Activated CD8-positive, alpha-beta memory T cell treated with anti-CD3 and anti-CD28 coated beads for 48 hours (primary cell): ENCODE results near the gene FN3KRP.
"Not testable (repeated sequence)": the region's sequence is repeated elsewhere in the genome, so short reads cannot be mapped to it uniquely, and the experiment has no call there.

Source experiments
- DNase-seq, 3 experiments: peaks; one replicate each; pipeline ENCODE4 v3.0.0-alpha.2; 2020; ENCODE audit warnings: low read depth in 2 of 3, low spot score in 2 of 3

The FN3KRP gene

GRCh38 chr17:82740906-82741759 is 24.6 kb downstream of the FN3KRP start:
- DNase-seq: no peak

GRCh38 chr17:82743344-82744219 is 27.1 kb downstream of the FN3KRP start:
- no peak for DNase-seq

- DNase-seq: not testable (repeated sequence)
Measured at GRCh38 chr17:82744736-82745135, 28.2 kb downstream of the FN3KRP start.

- DNase-seq: no peak
Measured at GRCh38 chr17:82745524-82745923, 29.0 kb downstream of the FN3KRP start.

GRCh38 chr17:82748756-82749155 is 32.2 kb downstream of the FN3KRP start:
- DNase-seq: no peak

- DNase-seq: no peak
Measured at GRCh38 chr17:82750241-82750908, 33.9 kb downstream of the FN3KRP start.

GRCh38 chr17:82751171-82751570 is 34.7 kb downstream of the FN3KRP start:
- DNase-seq: no peak

- DNase-seq: peak; percentile 73 to 78 (median 74)
Measured at GRCh38 chr17:82751571-82752370, 35.3 kb downstream of the FN3KRP start, which contains the start of gene TBCD. Gene TBCD (plus strand): TSS chr17:82752065. CDS start chr17:82752194, 129 bp downstream.

- DNase-seq: no peak
Measured at GRCh38 chr17:82752371-82753200, 36.1 kb downstream of the FN3KRP start.

- no peak for DNase-seq
Measured at GRCh38 chr17:82753201-82753464, 36.6 kb downstream of the FN3KRP start.

- DNase-seq: no peak
Measured at GRCh38 chr17:82754297-82755208, 38.0 kb downstream of the FN3KRP start.

GRCh38 chr17:82756166-82756565 is 39.7 kb downstream of the FN3KRP start:
- no peak for DNase-seq

GRCh38 chr17:82765371-82765770 is 48.9 kb downstream of the FN3KRP start:
- DNase-seq: no peak

GRCh38 chr17:82767041-82767754 is 50.7 kb downstream of the FN3KRP start:
- DNase-seq: peak in 1 of 3 experiments; percentile 47

- no peak for DNase-seq
Measured at GRCh38 chr17:82769041-82769440, 52.5 kb downstream of the FN3KRP start.

- DNase-seq: no peak
Measured at GRCh38 chr17:82772026-82772425, 55.5 kb downstream of the FN3KRP start.

- DNase-seq: not testable (repeated sequence)
Measured at GRCh38 chr17:82774456-82774855, 58.0 kb downstream of the FN3KRP start.
